ENCODE data around the gene KCNIP2.
"Not testable (repeated sequence)": the region's sequence is repeated elsewhere in the genome, so short reads cannot be mapped to it uniquely, and the experiment has no call there.

KCNIP2 gene

GRCh38 chr10:101827919-101828600, 15.5 kb downstream of the KCNIP2 start:
- no peak for DNase-seq

GRCh38 chr10:101826852-101827434, 16.7 kb downstream of the KCNIP2 start:
- no peak for DNase-seq

- DNase-seq, result no peak
Measured at GRCh38 chr10:101824736-101825135, 18.9 kb downstream of the KCNIP2 start.

- DNase-seq, result no peak
Measured at GRCh38 chr10:101818872-101819633, 24.5 kb downstream of the KCNIP2 start.

- DNase-seq, result peak; percentile 94
Measured at GRCh38 chr10:101818119-101818871, 25.3 kb downstream of the KCNIP2 start, which contains the start of gene OGA. Gene OGA, minus strand, starts transcription at chr10:101818444. Its CDS starts 422 bp downstream, at chr10:101818022.

GRCh38 chr10:101817337-101818118, 26.1 kb downstream of the KCNIP2 start:
- DNase-seq, result peak; percentile 27

- DNase-seq, result no peak
Measured at GRCh38 chr10:101816913-101817336, 26.7 kb downstream of the KCNIP2 start.

- DNase-seq, result no peak
Measured at GRCh38 chr10:101816376-101816775, 27.2 kb downstream of the KCNIP2 start.

GRCh38 chr10:101814466-101815071, 29.0 kb downstream of the KCNIP2 start:
- DNase-seq, result no peak

GRCh38 chr10:101812606-101813005, 31.0 kb downstream of the KCNIP2 start:
- DNase-seq, result no peak

- DNase-seq, result no peak
Measured at GRCh38 chr10:101807158-101807557, 36.4 kb downstream of the KCNIP2 start.

- DNase-seq, result no peak
Measured at GRCh38 chr10:101803511-101803910, 40.1 kb downstream of the KCNIP2 start.

- no peak for DNase-seq
Measured at GRCh38 chr10:101797403-101798059, 46.1 kb downstream of the KCNIP2 start.

GRCh38 chr10:101793526-101793925, 50.1 kb downstream of the KCNIP2 start:
- no peak for DNase-seq

GRCh38 chr10:101789686-101790085, 53.9 kb downstream of the KCNIP2 start:
- DNase-seq, result no peak

GRCh38 chr10:101789231-101789630, 54.4 kb downstream of the KCNIP2 start:
- not testable (repeated sequence) for DNase-seq

- no peak for DNase-seq
Measured at GRCh38 chr10:101785801-101786200, 57.8 kb downstream of the KCNIP2 start.

- no peak for DNase-seq
Measured at GRCh38 chr10:101784558-101784957, 59.0 kb downstream of the KCNIP2 start.

GRCh38 chr10:101783736-101784118, 59.9 kb downstream of the KCNIP2 start:
- DNase-seq, result no peak

- peak; percentile 85 for DNase-seq
Measured at GRCh38 chr10:101782811-101783735, 60.5 kb downstream of the KCNIP2 start, which contains the start of gene NPM3. Gene NPM3, minus strand, starts transcription at chr10:101783446. Its CDS starts 56 bp downstream, at chr10:101783390.
